Activated naive CD8-positive, alpha-beta T cell treated with anti-CD3 and anti-CD28 coated beads, Interleukin-2, amount 50 U/mL, for 24 hours (primary cell): ENCODE measurements around the gene PZP.
A peak's percentile ranks its signal among the peaks of the same experiment; 100 is the strongest.

Source experiments
- ATAC-seq: fragments of 150-1000 bp; cut with Tn5 transposase; one replicate; pipeline ENCODE4 v1.10.0; 2021
- DNase-seq: peaks from one replicate; pipeline ENCODE4 v3.0.0; 2021
- H3K27ac Mint-ChIP-seq: one replicate; pipeline ENCODE4 v1.8.0; 2021; ENCODE audit warnings: mild to moderate bottlenecking, mixed read lengths
- H3K27me3 Mint-ChIP-seq: one replicate; pipeline ENCODE4 v1.8.0; 2021; ENCODE audit warnings: mixed read lengths
- H3K36me3 Mint-ChIP-seq: one replicate; pipeline ENCODE4 v1.8.0; 2021; ENCODE audit warnings: low read depth, mixed read lengths
- H3K4me1 Mint-ChIP-seq: one replicate; pipeline ENCODE4 v1.8.0; 2021; ENCODE audit warnings: mixed read lengths
- H3K4me3 Mint-ChIP-seq: one replicate; pipeline ENCODE4 v1.8.0; 2021; ENCODE audit warnings: mild to moderate bottlenecking, moderate library complexity, mixed read lengths
- H3K9me3 Mint-ChIP-seq: one replicate; pipeline ENCODE4 v1.8.0; 2021; ENCODE audit warnings: mixed read lengths

The PZP gene

GRCh38 chr12:9124383-9125031 is 83.7 kb downstream of the PZP start:
- peaks cover 2% of the 10 kb centered on the region for H3K36me3 Mint-ChIP-seq
- no peak overlapping the region for H3K4me3 Mint-ChIP-seq
- no peak overlapping the region for H3K27ac Mint-ChIP-seq
- DNase-seq: no peak
- H3K27me3 Mint-ChIP-seq: no peaks in the 10 kb centered on the region
- H3K4me1 Mint-ChIP-seq: no peaks in the 10 kb centered on the region
- no peaks in the 10 kb centered on the region for H3K9me3 Mint-ChIP-seq
- no peak for ATAC-seq

DNA sequence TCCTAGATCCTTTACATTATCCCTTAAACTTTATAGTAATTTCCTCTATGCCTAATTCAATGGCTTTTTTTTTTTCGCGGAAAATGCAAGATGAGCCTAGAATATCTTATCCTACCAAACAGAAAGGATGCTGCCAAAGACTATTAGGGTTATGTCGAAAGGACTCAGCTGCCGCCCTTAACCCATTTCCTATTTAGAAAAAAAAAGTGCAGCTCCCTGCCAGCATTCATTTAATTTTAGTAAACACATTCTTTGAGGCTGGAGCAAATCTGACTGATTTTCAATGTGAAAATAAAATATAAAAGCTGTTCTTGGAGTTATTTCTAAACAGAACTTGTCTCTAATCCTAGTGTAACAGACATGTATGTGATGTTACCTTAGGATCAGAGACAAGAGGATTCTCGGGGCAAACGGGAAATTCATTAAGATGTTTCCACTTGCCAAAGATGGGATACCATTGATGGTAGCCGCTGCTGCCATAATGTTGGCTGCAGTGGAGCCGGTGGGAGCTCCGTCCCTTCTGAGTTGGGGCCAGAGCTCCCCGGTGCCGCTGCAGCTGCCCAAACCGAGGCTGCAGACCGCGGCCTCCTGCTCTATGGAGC is 84.3 kb downstream of the PZP start:
- peaks cover 2% of the 10 kb centered on the region for H3K36me3 Mint-ChIP-seq
- no peak overlapping the region for H3K27ac Mint-ChIP-seq
- no peaks in the 10 kb centered on the region for H3K9me3 Mint-ChIP-seq
- no peak for ATAC-seq
- no peaks in the 10 kb centered on the region for H3K4me1 Mint-ChIP-seq
- no peak overlapping the region for H3K4me3 Mint-ChIP-seq
- no peak for DNase-seq
- H3K27me3 Mint-ChIP-seq: no peaks in the 10 kb centered on the region

DNA sequence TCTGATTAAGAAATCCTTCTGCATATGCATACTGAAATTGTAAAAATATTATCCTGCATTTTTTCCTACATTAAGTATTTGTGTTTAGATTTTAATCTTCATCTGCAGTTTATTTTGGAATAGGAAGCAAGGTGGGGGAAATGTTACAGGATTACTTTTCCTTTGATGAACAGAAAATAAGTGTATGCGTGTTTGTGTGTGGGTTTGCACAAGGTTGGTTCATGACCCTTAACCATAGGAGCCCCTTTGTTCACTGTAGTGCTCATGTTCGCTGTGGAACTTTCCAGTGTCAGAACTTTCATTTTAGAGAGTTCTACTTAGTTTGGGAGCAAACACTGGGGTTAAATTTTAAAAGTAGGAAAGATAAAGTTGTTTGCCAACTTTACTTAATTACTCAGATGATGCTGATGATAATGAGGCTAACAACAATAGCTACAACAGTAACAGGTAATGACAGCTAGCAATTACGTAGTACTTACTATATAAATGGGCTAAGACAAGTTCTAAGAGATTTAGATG is 86.0 kb downstream of the PZP start:
- Mint-ChIP-seq H3K27ac (no peak overlapping the region), H3K27me3 (no peaks in the 10 kb centered on the region), H3K4me3 (no peak overlapping the region), H3K9me3 (no peaks in the 10 kb centered on the region), H3K4me1 (peaks cover 12% of the 10 kb centered on the region), H3K36me3 (no peaks in the 10 kb centered on the region)
- DNase-seq (no peak), ATAC-seq (no peak)

DNA sequence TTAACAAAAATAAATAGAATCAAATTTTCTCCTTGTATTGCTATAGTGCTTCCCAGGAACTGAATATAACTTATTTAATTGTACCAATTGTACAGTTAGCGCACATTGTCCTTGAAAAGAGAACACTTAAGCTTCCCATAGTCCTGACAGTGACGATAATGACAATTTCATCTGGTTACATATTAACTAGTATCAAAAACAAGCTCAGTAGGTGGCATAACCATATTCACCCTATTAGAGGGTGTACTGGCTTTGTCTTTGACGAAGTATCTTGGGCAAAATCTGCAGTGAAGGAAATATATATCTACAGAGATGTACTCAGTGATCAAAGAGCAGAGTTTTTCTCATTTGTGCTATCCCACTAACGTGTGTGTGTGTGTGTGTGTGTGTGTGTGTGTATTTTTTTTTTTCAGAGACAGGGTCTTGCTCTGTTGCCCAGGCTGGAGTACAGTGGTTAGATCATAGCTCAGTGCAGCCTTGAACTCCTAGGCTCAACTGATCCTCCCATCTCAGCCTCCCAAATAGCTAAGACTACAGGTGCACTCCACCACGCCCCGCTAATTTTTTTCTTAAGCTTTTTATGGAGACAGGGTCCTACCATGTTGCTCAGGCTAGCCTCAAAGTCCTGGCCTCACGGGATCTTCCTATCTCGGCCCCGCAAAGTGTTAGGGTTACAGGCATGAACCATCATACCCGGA is 87.6 kb downstream of the PZP start:
- H3K9me3 Mint-ChIP-seq: no peaks in the 10 kb centered on the region
- H3K27me3 Mint-ChIP-seq: no peaks in the 10 kb centered on the region
- H3K27ac Mint-ChIP-seq: no peak overlapping the region
- H3K36me3 Mint-ChIP-seq: no peaks in the 10 kb centered on the region
- no peak overlapping the region for H3K4me3 Mint-ChIP-seq
- no peak for ATAC-seq
- H3K4me1 Mint-ChIP-seq: peaks cover 24% of the 10 kb centered on the region
- no peak for DNase-seq

GRCh38 chr12:9118158-9118557 is 90.0 kb downstream of the PZP start:
- no peaks in the 10 kb centered on the region for H3K36me3 Mint-ChIP-seq
- no peaks in the 10 kb centered on the region for H3K9me3 Mint-ChIP-seq
- peak; percentile 88 for ATAC-seq
- no peaks in the 10 kb centered on the region for H3K27me3 Mint-ChIP-seq
- no peak overlapping the region for H3K4me3 Mint-ChIP-seq
- no peak for DNase-seq
- peaks cover 29% of the 10 kb centered on the region for H3K4me1 Mint-ChIP-seq
- no peak overlapping the region for H3K27ac Mint-ChIP-seq

GRCh38 chr12:9115731-9116559 is 92.2 kb downstream of the PZP start, which contains the start of gene A2M:
Gene A2M (minus strand): TSS chr12:9115919. CDS start chr12:9115849, 70 bp downstream.
- no peaks in the 10 kb centered on the region for H3K36me3 Mint-ChIP-seq
- peaks cover 29% of the 10 kb centered on the region for H3K4me1 Mint-ChIP-seq
- H3K9me3 Mint-ChIP-seq: no peaks in the 10 kb centered on the region
- no peak within 1 kb of the TSS for H3K4me3 Mint-ChIP-seq
- no peaks in the 10 kb centered on the region for H3K27me3 Mint-ChIP-seq
- ATAC-seq (no peak), DNase-seq (no peak)
- H3K27ac Mint-ChIP-seq: peak within 1 kb of the TSS; percentile 32

DNA sequence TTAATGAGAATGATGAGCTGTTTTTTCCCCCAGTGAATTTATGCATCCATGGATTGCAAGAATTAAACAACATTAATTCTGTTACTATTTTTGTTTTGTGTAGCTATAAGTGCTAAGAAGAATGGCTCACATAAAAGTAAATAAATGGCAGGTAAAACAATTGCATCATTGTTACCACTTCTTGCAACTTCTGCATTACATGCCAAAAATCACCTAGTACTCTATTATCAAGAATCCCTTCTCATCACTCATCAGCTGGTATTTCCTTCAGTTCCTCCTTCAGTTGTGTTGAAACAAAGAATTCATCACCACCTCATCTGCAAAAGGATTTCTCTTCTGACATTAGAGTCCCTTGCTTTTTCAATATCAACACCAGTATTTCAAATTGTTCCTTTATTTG is 93.2 kb downstream of the PZP start:
- DNase-seq: no peak
- H3K4me3 Mint-ChIP-seq: no peak overlapping the region
- H3K4me1 Mint-ChIP-seq: peaks cover 29% of the 10 kb centered on the region
- ATAC-seq: no peak
- H3K27me3 Mint-ChIP-seq: no peaks in the 10 kb centered on the region
- H3K9me3 Mint-ChIP-seq: no peaks in the 10 kb centered on the region
- no peak overlapping the region for H3K27ac Mint-ChIP-seq
- H3K36me3 Mint-ChIP-seq: no peaks in the 10 kb centered on the region

GRCh38 chr12:9113987-9114309 is 94.2 kb downstream of the PZP start:
- no peak for ATAC-seq
- Mint-ChIP-seq H3K4me3 (no peak overlapping the region), H3K9me3 (no peaks in the 10 kb centered on the region), H3K27me3 (no peaks in the 10 kb centered on the region), H3K4me1 (peaks cover 29% of the 10 kb centered on the region), H3K36me3 (no peaks in the 10 kb centered on the region), H3K27ac (no peak overlapping the region)
- DNase-seq: no peak

DNA sequence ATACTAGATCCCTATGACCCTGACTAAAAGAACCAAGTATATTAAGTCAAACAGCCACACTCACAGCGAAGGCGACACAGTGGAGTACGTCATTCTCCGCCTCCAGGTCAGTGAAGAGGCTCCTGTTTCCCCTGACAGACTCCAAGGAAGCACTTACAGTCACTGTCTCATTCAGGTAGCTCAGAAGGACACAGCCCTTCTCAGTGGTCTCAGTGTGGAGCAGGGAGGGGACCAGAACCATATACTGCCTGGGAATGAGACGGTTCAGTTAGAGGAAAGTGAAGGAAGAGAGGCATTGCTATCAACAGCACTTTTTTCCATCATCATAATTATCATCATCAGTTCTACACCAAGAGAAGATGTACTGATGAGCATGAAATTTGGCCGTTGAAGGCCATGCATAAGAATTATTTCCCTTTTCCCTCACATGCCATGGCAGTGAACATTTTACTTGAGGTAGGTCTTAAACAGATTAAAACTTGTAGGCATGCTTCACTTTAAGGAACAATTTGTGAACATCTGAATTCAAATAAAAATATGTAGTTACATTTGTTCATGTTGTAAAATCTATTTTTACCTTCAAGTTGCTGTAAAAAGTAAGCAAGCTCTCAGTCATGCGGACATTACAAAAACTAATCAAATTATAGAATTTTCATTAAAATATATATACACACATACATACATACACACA is 94.8 kb downstream of the PZP start:
- DNase-seq: no peak
- ATAC-seq: no peak
- Mint-ChIP-seq H3K4me1 (peaks cover 26% of the 10 kb centered on the region), H3K27me3 (no peaks in the 10 kb centered on the region), H3K27ac (no peak overlapping the region), H3K4me3 (no peak overlapping the region), H3K36me3 (no peaks in the 10 kb centered on the region), H3K9me3 (no peaks in the 10 kb centered on the region)

DNA sequence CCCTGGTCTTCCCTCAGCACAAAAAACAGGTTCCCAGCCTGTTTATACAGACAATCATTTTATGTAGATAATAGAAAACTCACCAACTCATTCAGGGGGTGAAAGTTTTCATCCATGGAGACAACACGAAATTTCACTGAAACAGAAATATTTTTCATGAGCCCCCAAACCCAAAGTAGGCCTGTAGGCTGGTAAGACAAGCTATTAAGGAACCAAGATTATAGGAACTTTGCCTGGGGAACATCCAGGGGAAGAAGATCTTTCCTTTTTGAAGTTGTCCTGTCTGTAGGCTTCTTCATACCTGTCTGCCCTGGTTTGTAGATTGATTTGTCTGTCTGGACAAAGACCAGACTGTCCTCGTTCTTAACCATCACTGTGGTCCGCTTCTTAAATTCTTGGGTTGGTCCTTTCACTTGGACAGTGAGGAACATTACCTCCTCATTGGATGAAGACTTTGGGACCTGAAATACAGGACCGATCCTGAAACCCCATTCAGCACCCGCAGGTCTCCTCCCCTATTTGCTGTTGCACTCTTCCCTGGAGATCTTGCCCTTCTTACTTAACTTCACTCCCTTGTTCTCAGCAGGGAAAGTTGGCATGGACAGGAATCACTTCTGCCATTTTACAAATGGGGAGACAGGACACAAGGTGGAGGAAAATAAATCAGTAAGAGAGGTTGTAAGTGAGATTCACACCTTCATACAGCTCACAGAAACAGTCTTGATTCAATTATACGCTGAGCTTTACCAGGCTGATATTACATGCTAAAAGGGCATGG is 95.9 kb downstream of the PZP start:
- DNase-seq (no peak), ATAC-seq (no peak)
- no peak overlapping the region for H3K4me3 Mint-ChIP-seq
- no peaks in the 10 kb centered on the region for H3K27me3 Mint-ChIP-seq
- no peak overlapping the region for H3K27ac Mint-ChIP-seq
- H3K4me1 Mint-ChIP-seq: peaks cover 18% of the 10 kb centered on the region
- no peaks in the 10 kb centered on the region for H3K36me3 Mint-ChIP-seq
- H3K9me3 Mint-ChIP-seq: no peaks in the 10 kb centered on the region

- H3K4me3 Mint-ChIP-seq: no peak overlapping the region
- no peaks in the 10 kb centered on the region for H3K36me3 Mint-ChIP-seq
- H3K27me3 Mint-ChIP-seq: no peaks in the 10 kb centered on the region
- no peak for ATAC-seq
- peaks cover 13% of the 10 kb centered on the region for H3K4me1 Mint-ChIP-seq
- H3K9me3 Mint-ChIP-seq: no peaks in the 10 kb centered on the region
- H3K27ac Mint-ChIP-seq: no peak overlapping the region
- DNase-seq: no peak
Measured at GRCh38 chr12:9111525-9111924, 96.7 kb downstream of the PZP start.

- H3K27ac Mint-ChIP-seq: no peak overlapping the region
- no peaks in the 10 kb centered on the region for H3K36me3 Mint-ChIP-seq
- H3K4me1 Mint-ChIP-seq: peaks cover 4% of the 10 kb centered on the region
- no peak for DNase-seq
- no peaks in the 10 kb centered on the region for H3K27me3 Mint-ChIP-seq
- no peaks in the 10 kb centered on the region for H3K9me3 Mint-ChIP-seq
- H3K4me3 Mint-ChIP-seq: no peak overlapping the region
- no peak for ATAC-seq
Measured at GRCh38 chr12:9109737-9110491, 98.3 kb downstream of the PZP start.

- Mint-ChIP-seq H3K36me3 (no peaks in the 10 kb centered on the region), H3K27ac (no peak overlapping the region), H3K4me3 (no peak overlapping the region), H3K27me3 (no peaks in the 10 kb centered on the region), H3K4me1 (peaks cover 6% of the 10 kb centered on the region), H3K9me3 (no peaks in the 10 kb centered on the region)
- DNase-seq (no peak), ATAC-seq (no peak)
Measured at GRCh38 chr12:9109213-9109522, 99.0 kb downstream of the PZP start.
